HepG2 (cell line): ENCODE measurements around the gene GMPPA.

Experiments
- CREB3 ChIP-seq: sonication (generic); formaldehyde crosslinking; IDR thresholded peaks from 2 replicates; pipeline ENCODE4 v1.5.0; 2020; ENCODE audit warnings: missing genetic modification reagents
- HMGA1 ChIP-seq: sonication (generic); formaldehyde crosslinking; conservative IDR thresholded peaks from 2 replicates; pipeline ENCODE4 v1.4.0; 2020; ENCODE audit warnings: missing genetic modification reagents
- IKZF5 ChIP-seq: IDR thresholded peaks from 2 replicates; pipeline ENCODE4 v1.6.1; 2018; ENCODE audit warnings: missing genetic modification reagents, mild to moderate bottlenecking, missing compliant biosample characterization
- IRF9 ChIP-seq: sonication (generic); formaldehyde crosslinking; IDR thresholded peaks from 2 replicates; pipeline ENCODE4 v1.8.0; 2022; ENCODE audit warnings: missing genetic modification reagents, mild to moderate bottlenecking, borderline replicate concordance
- NCOR1 ChIP-seq: fragments of 200-600 bp; sonication (generic); IDR thresholded peaks from 2 replicates; pipeline ENCODE4 v1.7.0; 2017; ENCODE audit warnings: antibody characterized with exemption, low read length, borderline replicate concordance
- TOE1 ChIP-seq: sonication (generic); formaldehyde crosslinking; IDR thresholded peaks from 2 replicates; pipeline ENCODE4 v1.4.0; 2020; ENCODE audit warnings: mild to moderate bottlenecking, missing genetic modification reagents
- ZBTB10 ChIP-seq: sonication (generic); formaldehyde crosslinking; IDR thresholded peaks from 2 replicates; pipeline ENCODE4 v1.4.0; 2020; ENCODE audit warnings: missing genetic modification reagents, borderline replicate concordance
- ZBTB21 ChIP-seq: sonication (generic); formaldehyde crosslinking; IDR thresholded peaks from 2 replicates; pipeline ENCODE4 v1.4.0; 2020; ENCODE audit warnings: missing genetic modification reagents
- ZHX2 ChIP-seq, 2 experiments: sonication (generic) in 1 of 2; formaldehyde crosslinking in 1 of 2; IDR thresholded peaks; 2 replicates each; pipeline versions ENCODE4 v1.6.1 to v1.9.0; 2014 to 2022; ENCODE audit warnings: antibody characterized with exemption in 1 of 2, borderline replicate concordance in 1 of 2, inconsistent platforms in 1 of 2, low read depth in 1 of 2, missing genetic modification reagents in 1 of 2
- ZNF253 ChIP-seq: sonication (generic); formaldehyde crosslinking; IDR thresholded peaks from 2 replicates; pipeline ENCODE4 v1.8.0; 2022; ENCODE audit warnings: mild to moderate bottlenecking, missing genetic modification reagents, borderline replicate concordance
- ZNF710 ChIP-seq: sonication (generic); formaldehyde crosslinking; IDR thresholded peaks from 2 replicates; pipeline ENCODE4 v1.5.0; 2020; ENCODE audit warnings: mild to moderate bottlenecking, missing genetic modification reagents, borderline replicate concordance
- ZZZ3 ChIP-seq: sonication (generic); formaldehyde crosslinking; IDR thresholded peaks from 2 replicates; pipeline ENCODE4 v1.4.0; 2020; ENCODE audit warnings: missing genetic modification reagents, mild to moderate bottlenecking, borderline replicate concordance
- TF ChIP-seq, protein P1 (sequence below): IDR thresholded peaks from 2 replicates; pipeline ENCODE4 v1.6.1; 2016

- no peak for TF ChIP-seq ZBTB10
- TF ChIP-seq ZHX2 (IDR thresholded peaks at IDR 0.05; ENCODE audit: low read depth), result no peak
- no peak for TF ChIP-seq ZHX2 (CRISPR knock-in tag; IDR thresholded peaks at IDR 0.05; ENCODE audit: borderline replicate concordance)
- no peak for TF ChIP-seq NCOR1
- TF ChIP-seq ZNF253, result no peak
- no peak for TF ChIP-seq HMGA1 (CRISPR knock-in tag)
- TF ChIP-seq ZBTB21 (CRISPR knock-in tag), result no peak
- no peak for TF ChIP-seq ZZZ3 (CRISPR knock-in tag)
- TF ChIP-seq ZNF710, result no peak
- no peak for TF ChIP-seq TOE1 (CRISPR knock-in tag)
- TF ChIP-seq IRF9 (CRISPR knock-in tag), result no peak
- TF ChIP-seq CREB3 (CRISPR knock-in tag), result no peak
- no peak for TF ChIP-seq IKZF5 (CRISPR knock-in tag)
- TF ChIP-seq, protein P1, sequence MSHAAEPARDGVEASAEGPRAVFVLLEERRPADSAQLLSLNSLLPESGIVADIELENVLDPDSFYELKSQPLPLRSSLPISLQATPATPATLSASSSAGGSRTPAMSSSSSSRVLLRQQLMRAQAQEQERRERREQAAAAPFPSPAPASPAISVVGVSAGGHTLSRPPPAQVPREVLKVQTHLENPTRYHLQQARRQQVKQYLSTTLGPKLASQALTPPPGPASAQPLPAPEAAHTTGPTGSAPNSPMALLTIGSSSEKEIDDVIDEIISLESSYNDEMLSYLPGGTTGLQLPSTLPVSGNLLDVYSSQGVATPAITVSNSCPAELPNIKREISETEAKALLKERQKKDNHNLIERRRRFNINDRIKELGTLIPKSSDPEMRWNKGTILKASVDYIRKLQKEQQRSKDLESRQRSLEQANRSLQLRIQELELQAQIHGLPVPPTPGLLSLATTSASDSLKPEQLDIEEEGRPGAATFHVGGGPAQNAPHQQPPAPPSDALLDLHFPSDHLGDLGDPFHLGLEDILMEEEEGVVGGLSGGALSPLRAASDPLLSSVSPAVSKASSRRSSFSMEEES (CRISPR knock-in tag), result no peak
Measured at GRCh38 chr2:219517954-219518778, 19.5 kb downstream of the GMPPA start.
